ENCODE results near the gene ELN. TPM values are rescaled to one million over a fixed set of nuclear protein-coding genes. Genes with fewer than 3 reads are reported as not detected.

ELN gene
- total and polyA plus RNA-seq, 9 of the 15 experiments (the other 6 are each of a cell fraction or from before 2014, with no cell fraction given) = 0.20 TPM; not detected in 8

DNA sequence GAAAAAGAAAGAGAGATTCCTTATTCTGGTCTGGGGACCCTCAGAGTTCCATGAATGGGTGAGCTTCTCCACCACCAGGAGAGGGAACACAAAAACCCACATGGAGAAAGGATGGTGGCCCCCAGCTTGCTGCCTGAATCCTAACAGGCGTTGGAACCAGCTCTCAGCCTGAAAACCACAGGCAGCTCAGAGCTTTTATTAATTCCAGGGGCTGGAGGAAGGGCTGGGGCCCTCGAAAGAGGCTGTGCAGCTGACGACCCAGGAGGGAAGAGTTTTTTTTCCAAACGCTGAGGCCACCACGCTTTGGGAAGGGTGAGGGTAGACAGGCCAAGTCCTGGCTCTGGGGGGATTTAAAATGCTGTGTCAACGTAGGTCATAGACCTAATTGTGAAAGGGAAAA lies 10.8 kb upstream of the ELN start:
- ChIA-PET CTCF (ENCODE audit: low intra/inter-chr PET ratio) (no interaction called here), POLR2A (no interaction called here)
- in situ Hi-C loops (cut with MboI) = no loop called here
- Histone ChIP-seq H3K4me3 (no peak overlapping the region), H3K9ac (ENCODE audit: insufficient read depth in 1 of 2, low read depth in 2 of 2, low read length in 2 of 2) (no peak overlapping the region), H3K9me1 (ENCODE audit: control insufficient read depth, insufficient read depth, low read length) (no peaks in the 10 kb centered on the region), H3K27ac (ENCODE audit: extremely low read depth, low read depth, low read length) (no peak overlapping the region), H3K9me3 (replicated peaks; ENCODE audit: control insufficient read depth, insufficient read depth, low read depth, low read length) (no peaks in the 10 kb centered on the region), H3K27me3 (ENCODE audit: control insufficient read depth in 2 of 2, insufficient read depth in 2 of 2, low read length in 2 of 2) (peaks cover 25 to 71% of the 10 kb centered on the region in 2 experiments), H2AFZ (ENCODE audit: low read depth, low read length) (no peak overlapping the region), H3K4me2 (ENCODE audit: insufficient read depth, low read length) (no peak overlapping the region), H3K36me3 (ENCODE audit: control insufficient read depth, insufficient read depth, low read length) (no peaks in the 10 kb centered on the region), H3K79me2 (ENCODE audit: control insufficient read depth, insufficient read depth, low read length) (no peaks in the 10 kb centered on the region), H4K20me1 (replicated peaks; ENCODE audit: control insufficient read depth, insufficient read depth, low read length) (peaks cover 6% of the 10 kb centered on the region; the same call in 1 of the 2 replicates), H3K4me1 (replicated peaks in 1 of 2; ENCODE audit: control insufficient read depth in 2 of 2, insufficient read depth in 2 of 2, low read length in 2 of 2) (peaks cover 0 to 19% of the 10 kb centered on the region in 2 experiments; a peak in 2 of 5 replicates)
- FAIRE-seq (no peak), DNase-seq (ENCODE audit: extremely low read depth in 1 of 4, low spot score in 3 of 4) (no peak), ATAC-seq (no peak)
- WGBS (ENCODE audit: insufficient coverage, low coverage, missing lambda C conversion rate) = 0% methylated on average over 6 of the region's 6 CpGs
- BruUV-seq (replicated peaks) = no TSS peak
- intact Hi-C loops (cut with micrococcal nuclease) = loop anchor here (5.0 kb wide), 1 partner anchor 145 kb away; no protein-coding TSS in a partner anchor
- TF ChIP-seq GATAD2B (IDR thresholded peaks at IDR 0.05; ENCODE audit: borderline replicate concordance) (no peak), POLR2A (conservative IDR thresholded peaks at IDR 0.05) (no peak), CAMTA2 (CRISPR knock-in tag; conservative IDR thresholded peaks at IDR 0.05) (no peak), MYBL2 (IDR thresholded peaks at IDR 0.05; ENCODE audit: low read depth) (no peak), MYBL2 (CRISPR knock-in tag; IDR thresholded peaks at IDR 0.05; ENCODE audit: borderline replicate concordance) (no peak), ZNF551 (CRISPR knock-in tag; IDR thresholded peaks at IDR 0.05) (no peak), POLR2G (IDR thresholded peaks at IDR 0.05; ENCODE audit: low read depth, low read length) (no peak), TGIF2 (CRISPR knock-in tag; IDR thresholded peaks at IDR 0.05) (no peak), MCM5 (IDR thresholded peaks at IDR 0.05; ENCODE audit: low read depth) (no peak), XRCC4 (IDR thresholded peaks at IDR 0.05; ENCODE audit: extremely low read depth, insufficient read depth, insufficient read length) (no peak), CBFA2T2 (conservative IDR thresholded peaks at IDR 0.05) (no peak), PCBP1 (IDR thresholded peaks at IDR 0.05; ENCODE audit: low read depth, low read length, poor library complexity, severe bottlenecking) (no peak), SMAD3 (CRISPR knock-in tag; conservative IDR thresholded peaks at IDR 0.05) (no peak), AFF1 (IDR thresholded peaks at IDR 0.05; ENCODE audit: low read depth in 1 of 2, partially characterized antibody in 2 of 2) (no peak), HNRNPUL1 (IDR thresholded peaks at IDR 0.05; ENCODE audit: low read length) (no peak), ZBTB1 (CRISPR knock-in tag; IDR thresholded peaks at IDR 0.05; ENCODE audit: borderline replicate concordance, low read depth) (no peak)
- TF ChIP-seq, protein P1, sequence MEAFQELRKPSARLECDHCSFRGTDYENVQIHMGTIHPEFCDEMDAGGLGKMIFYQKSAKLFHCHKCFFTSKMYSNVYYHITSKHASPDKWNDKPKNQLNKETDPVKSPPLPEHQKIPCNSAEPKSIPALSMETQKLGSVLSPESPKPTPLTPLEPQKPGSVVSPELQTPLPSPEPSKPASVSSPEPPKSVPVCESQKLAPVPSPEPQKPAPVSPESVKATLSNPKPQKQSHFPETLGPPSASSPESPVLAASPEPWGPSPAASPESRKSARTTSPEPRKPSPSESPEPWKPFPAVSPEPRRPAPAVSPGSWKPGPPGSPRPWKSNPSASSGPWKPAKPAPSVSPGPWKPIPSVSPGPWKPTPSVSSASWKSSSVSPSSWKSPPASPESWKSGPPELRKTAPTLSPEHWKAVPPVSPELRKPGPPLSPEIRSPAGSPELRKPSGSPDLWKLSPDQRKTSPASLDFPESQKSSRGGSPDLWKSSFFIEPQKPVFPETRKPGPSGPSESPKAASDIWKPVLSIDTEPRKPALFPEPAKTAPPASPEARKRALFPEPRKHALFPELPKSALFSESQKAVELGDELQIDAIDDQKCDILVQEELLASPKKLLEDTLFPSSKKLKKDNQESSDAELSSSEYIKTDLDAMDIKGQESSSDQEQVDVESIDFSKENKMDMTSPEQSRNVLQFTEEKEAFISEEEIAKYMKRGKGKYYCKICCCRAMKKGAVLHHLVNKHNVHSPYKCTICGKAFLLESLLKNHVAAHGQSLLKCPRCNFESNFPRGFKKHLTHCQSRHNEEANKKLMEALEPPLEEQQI (IDR thresholded peaks at IDR 0.05) = no peak
- TF ChIP-seq, protein P2, sequence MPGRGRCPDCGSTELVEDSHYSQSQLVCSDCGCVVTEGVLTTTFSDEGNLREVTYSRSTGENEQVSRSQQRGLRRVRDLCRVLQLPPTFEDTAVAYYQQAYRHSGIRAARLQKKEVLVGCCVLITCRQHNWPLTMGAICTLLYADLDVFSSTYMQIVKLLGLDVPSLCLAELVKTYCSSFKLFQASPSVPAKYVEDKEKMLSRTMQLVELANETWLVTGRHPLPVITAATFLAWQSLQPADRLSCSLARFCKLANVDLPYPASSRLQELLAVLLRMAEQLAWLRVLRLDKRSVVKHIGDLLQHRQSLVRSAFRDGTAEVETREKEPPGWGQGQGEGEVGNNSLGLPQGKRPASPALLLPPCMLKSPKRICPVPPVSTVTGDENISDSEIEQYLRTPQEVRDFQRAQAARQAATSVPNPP (IDR thresholded peaks at IDR 0.05; ENCODE audit: borderline replicate concordance, insufficient read depth, insufficient read length) = no peak
